COLO829 (cell line): ENCODE measurements around the gene DENND2D.

ENCODE experiments used
- DNase-seq: peaks from one replicate; pipeline ENCODE4 v3.0.0; 2012; ENCODE audit warnings: low spot score

Gene DENND2D

GRCh38 chr1:111199881-111200801 lies at the start of gene DENND2D:
TSS of gene DENND2D (minus strand) at chr1:111200646. CDS start at chr1:111200459, 187 bp downstream.
- DNase-seq: no peak

DNA sequence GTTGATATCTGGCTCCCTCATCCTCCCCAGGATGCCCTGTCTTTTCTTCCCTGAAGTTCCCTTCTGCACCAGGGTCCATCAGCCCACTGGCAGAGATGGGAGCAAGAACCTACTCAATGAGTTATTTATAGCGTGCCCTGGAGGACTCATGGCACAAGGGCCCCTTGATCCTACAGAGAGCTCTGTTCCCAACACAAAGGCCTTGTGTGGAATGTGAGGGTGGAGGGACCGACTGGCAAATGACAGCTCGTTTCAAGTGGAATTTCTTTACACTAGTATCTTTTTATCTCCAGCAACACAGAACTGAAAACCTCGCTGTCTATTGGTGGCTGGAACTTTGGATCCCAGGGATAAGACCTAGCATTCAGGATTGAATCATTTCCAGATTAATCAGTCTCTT lies 49.5 kb upstream of the DENND2D start:
- DNase-seq: peak; percentile 76

GRCh38 chr1:111247125-111247838 lies 46.8 kb upstream of the DENND2D start:
- DNase-seq: no peak

- DNase-seq: no peak
Measured at GRCh38 chr1:111242805-111243523, 42.5 kb upstream of the DENND2D start.

DNA sequence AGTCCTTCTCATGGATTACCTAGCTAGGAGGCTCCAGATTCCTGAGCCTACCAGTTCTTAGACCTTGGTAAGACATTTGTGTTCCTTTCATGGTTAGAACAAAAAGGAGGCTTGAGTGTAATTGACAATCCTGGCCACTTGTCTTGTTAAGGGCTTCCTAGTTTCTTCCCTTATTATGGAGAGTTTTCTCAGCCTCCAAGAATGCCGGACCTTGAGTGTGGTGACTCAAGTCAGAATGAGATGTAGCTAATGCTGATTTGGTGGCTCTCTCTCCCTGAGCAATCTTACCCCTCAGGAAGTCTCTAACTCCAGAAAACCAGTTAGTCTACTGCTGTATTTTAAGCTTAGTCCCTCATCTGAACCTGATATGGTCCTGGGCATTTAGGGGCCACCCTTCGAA lies 41.4 kb upstream of the DENND2D start:
- no peak for DNase-seq

DNA sequence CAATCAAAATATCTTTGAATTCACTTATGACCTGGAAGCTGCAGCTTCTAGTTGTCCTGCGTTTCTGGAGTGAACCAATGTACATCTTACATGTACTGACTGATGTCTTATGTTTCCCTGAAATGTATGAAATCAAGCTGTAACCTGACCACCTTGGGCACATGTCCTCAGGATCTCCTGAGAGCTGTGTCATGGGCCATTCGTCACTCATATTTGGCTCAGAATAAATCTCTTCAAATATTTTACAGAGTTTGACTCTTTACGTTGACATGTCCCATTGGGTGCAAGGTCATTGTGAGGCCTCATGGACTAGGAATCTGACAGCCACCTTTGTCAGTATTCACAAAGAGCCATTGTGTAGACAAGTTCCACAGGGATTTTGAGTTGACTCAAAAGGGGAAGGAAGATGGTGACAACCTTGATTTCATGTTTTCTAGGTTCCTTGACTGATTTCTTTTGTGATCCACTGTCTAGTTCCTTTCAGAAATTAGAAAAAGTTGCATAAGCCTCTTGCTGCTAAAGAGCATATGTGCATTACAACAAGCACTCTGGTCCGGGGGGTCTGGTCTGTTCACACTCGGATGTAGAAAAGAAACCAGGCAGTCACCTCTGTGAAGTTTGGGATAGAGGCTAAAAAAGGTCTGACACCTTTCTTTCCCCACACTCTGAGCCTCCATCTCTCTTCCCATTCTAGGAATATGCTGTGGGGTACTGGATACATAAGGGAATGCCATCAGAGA lies 37.8 kb upstream of the DENND2D start:
- no peak for DNase-seq

DNA sequence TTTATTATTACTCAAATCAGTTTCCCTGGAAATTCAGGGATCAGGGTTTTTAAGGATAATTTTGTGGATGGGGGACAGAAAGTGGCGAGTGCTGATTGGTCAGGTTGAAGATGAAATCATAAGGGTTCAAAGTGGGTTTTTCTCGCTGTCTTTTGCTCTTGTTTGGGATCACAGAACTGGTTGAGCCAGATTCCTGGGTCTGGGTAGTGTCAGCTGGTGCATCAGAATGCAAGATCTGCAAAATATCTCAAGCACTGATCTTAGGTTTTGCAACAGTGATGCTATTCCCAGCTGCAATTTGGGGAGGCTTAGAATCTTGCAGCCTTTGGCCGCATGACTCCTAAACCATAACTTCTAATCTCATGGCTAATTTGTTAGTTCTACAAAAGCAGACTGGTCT lies 36.4 kb upstream of the DENND2D start:
- DNase-seq: no peak

DNA sequence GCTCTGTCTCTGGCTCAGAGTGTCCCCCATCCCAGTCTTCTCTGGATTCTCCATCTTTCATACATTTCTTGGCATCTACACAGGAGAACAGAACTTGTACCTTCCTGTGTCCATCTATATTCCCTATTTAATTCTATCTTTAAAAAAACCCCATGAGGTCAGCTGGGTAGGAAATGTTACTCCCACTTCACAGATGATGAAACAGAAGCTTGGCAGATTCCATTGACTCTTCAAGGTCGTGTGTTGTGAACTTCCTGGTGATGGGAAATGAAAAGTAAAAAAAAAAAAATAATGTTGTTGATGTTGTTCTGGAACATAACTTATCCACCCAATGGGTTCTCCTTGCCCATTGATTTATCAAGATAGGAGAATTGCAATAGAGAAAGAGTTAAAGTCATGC lies 35.9 kb upstream of the DENND2D start:
- DNase-seq: no peak

- DNase-seq: no peak
Measured at GRCh38 chr1:111234866-111235265, 34.4 kb upstream of the DENND2D start.

DNA sequence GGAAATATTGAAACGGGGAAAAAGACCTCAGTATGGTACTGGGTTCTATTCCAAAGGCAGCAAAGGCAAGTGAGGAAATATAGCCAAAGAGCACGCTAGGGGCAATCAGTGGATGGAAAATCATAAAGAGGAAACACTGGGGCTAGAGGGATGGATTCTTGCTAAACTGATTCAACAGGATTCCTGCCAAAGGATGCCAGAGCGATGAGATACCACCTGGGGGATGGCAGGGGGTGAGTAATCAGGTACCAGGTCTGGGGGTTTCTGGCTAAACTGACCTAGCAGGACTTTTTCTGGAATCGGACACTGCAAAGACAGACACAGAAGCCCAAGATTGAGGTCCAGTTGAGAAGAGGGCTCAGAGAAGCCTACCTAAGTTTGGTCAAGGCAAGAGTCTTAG lies 33.8 kb upstream of the DENND2D start:
- DNase-seq: no peak

- DNase-seq: no peak
Measured at GRCh38 chr1:111232134-111232533, 31.7 kb upstream of the DENND2D start.

GRCh38 chr1:111228748-111229126 lies 28.3 kb upstream of the DENND2D start:
- peak; percentile 19 for DNase-seq

DNA sequence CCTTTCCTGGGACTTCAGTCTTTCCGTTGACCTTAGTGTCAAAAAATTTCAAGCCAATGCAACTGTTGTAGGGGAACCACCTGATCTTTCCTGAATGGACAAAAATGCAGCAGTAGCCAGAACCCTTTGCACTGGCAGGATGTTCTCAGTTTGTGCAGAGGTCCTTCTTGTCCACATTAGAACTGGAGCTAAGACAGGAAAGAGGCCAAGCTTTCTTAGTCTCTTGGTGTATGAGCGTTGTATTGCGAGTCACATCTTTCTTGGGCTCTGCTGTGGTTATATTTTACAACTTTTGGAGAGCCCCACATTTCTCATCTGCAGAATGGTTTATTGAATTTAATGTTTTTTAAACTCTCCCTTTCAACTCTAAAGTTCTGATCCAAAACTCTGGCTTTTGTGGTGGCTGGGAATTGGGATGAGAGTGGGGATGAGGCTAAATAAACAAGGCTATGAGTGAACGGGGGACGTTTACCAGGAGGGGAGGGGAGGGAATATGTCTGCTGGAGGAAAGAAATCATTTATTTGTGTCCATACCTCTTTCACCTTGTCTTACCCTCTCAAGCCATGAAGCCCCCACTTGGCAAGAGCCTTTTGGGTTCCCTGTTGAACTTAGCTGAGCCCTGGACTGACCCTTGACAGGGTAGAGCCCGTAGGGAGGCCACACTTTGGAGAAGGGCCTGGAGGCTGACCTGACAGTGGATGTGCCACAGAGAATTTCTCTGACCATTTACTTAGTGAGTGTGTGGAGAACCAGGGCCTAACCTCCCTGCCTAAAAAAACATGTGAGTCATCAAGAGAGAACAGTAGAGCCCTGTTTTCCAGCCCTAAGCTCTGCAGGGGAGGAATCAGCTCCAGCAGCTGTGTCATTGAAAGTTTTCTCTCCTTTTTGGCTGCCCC lies 27.7 kb upstream of the DENND2D start:
- DNase-seq: peak; percentile 87

DNA sequence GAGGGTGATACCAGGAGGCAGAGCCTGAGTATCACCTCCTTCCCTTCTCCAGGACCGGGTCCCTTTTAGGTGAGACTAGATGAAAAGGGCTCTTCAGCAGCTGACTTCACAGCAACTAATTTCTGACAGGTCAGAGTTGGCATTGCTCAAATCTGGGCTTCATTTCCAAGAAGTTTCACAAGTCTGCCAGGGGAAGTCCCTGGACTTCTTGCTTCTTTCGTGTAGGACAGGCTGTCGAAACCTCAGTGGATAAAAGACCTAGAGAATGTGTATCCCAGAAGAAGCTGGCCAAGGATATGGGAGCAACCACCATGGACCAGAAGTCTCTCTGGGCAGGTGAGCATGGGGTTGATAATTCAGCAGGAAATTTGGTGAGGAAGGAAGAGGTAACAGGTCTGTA lies 27.0 kb upstream of the DENND2D start, which contains the start of gene CHI3L2:
CHI3L2 (plus strand) TSS at position 280 of the 400 bp plus-strand sequence; CDS start at position 297, 17 bp downstream.
- no peak for DNase-seq

GRCh38 chr1:111225717-111226400 lies 25.4 kb upstream of the DENND2D start:
- no peak for DNase-seq

- DNase-seq: no peak
Measured at GRCh38 chr1:111225091-111225490, 24.6 kb upstream of the DENND2D start.

- no peak for DNase-seq
Measured at GRCh38 chr1:111223126-111223685, 22.8 kb upstream of the DENND2D start.

DNA sequence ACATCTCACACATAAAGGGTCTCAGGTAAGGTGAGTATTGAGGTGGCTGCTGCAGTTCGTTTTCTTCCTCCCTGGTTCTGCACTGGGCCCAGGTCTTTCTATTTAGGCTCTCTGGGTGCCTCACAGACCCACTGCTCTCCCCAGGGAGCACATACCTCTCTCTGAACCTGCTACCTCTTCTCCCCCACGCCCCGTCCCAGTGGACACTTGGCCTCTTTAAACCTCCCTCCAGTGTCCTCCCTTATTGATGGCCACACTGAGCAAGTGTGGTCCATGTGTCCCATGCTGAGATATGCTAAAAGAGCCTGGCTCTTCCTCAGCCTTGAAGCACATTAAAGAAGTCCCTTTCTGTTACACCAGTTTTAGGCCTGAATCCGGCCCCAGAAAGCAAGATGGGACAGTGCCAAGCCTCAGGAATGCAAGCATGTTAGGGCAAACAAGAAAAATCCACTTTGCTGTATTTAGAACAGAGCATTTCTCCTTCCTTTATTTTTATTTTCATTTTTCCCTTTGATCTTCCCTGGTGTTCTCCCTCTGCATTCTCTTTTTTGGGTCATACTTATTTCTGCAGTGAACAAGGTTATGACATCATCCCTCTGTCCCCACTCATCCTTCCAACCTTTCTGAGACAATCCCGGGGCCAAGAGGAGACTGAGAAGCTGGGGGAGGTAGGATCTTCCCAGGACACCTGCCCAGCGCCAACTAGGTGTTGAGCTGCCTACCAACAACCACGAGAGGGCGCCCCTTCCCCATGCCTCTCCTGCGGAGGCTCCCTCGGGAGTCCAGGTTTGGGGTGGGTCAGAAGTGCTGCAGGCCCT lies 22.1 kb upstream of the DENND2D start:
- DNase-seq: peak; percentile 66
